ENCODE data around the gene LHX4.

The LHX4 gene

DNA sequence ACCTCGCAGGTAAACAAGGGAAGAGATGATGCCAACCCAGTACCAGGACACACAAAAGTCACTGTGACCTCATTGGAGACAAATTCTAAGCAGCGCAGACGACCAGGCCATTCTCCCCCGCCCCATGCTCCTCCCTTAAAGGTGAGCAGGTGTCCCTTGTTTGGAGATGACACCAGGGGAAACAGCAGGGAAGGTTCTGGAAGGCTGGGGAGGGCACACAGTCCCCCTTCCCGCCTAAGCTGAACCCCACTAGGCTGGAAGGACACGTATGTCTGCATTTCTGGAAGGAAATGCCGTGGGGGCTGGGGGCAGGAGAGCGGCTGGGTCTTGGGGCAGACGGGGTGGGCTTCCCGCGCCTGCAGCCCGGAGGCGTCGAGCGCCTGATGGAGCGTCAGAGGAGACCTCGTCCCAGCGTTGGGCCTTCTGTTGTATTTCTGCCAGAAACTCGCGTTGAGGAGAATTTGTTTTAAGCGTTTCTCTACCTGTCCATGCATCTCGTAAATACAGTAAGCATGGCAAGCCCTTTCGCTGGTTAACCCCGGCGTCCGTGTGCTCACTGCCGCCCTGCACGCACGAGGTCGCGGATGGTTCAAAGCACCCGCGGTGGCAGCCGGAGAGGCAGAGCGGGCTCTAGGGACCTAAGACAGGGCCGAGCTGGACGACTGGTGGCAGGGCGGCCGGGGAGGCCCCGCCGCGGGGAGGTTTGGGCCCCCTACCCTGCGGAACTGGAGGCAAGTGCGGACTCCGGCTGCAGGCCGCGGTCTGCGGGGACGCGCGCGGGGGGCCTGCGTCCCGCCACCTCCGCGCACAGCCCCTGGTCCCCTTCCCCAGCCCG, 1.2 kb upstream of the LHX4 start:
- DNase-seq = no peak

DNA sequence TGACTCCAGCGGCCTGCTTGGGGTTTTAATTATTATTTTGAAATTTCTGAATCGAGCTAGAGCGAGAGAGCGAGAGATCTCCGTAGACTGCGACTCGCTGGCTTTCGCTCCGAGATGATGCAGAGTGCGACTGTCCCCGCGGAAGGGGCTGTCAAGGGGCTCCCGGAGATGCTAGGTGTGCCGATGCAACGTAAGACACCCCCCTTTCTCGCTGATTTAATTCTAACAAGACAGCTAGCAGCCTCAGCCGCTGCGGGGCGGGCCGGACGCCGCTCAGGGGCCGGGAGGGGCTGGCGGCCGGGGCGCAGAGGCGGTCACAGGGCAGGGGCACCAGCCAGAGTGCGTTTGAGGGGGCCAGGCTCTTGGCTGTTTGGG, 339 bp downstream of the LHX4 start:
- DNase-seq = no peak

DNA sequence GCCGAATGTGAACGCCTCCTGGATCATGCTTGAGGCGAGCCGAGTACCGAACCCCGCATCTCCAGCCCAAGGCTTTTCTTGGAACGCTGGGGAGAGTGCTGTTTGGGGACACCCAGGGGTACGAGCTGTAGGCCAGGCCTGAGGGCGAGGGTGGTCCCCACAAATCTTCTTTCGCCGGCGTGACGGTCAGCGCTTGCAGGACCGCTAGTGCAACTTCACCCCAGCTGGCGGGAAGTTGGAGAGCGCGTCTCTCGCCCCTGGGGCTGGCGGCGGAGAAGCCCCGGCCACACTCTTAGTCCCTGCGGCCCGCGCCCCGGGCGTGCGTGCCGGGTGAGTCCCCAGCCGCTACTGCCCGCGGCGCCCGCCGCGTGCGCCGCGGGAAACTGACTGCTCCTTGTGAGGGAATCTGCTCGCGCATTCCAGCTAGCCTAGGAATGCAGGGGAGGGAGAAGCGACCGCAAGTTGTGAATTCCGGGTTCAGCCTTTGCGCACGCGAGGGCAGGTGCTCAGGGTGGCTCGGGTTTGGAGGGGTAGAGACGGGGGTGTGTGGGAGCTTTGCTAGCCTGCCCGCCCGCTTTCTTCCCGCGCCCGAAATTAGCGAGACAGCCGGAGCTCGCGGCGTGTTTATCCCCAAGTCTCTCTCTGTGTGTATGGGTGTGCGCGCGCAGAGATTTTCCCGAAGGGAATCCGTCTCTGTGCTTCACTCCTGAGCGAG, 884 bp downstream of the LHX4 start:
- no peak for DNase-seq

DNA sequence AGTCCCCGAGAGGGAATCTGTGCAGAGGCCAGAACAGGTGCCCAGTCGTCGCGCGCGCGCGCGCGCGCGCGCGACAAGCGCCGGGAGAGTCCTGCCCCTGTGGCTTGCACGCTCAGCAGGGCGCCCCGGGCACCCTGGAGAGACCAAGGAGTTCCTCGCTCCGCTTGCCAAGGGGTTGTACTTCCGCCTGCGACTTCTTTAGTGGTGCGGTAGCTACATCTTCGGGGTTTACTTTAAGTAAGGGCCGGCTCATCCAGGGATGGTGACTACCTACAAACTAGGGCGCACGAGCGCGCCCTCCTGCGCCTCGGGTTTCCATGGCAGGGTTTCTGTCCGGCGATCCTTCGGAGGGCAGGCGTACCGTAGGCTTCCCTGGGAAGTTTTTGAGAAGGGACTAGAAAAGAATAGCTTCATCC, 1.4 kb downstream of the LHX4 start:
- DNase-seq = no peak

DNA sequence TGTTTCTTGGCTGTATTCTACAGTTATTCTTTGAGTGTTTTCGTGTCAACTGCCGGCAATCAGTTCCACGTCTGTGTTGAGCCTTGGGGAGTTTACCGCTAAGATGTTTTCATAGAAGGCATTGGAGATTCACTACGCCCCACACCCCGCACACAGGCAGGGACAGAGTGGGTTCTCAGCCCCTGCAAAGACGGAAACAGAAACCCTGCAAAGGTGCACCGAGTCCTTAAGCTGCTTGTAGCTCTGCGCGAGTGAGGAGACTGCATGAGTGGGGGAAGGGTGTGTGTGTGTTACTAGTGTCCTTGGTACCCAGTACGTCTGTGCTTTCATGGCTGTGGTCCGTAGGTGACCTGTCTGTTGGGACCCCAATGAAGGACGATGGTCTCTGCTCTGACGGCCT, 1.9 kb downstream of the LHX4 start:
- DNase-seq = no peak

DNA sequence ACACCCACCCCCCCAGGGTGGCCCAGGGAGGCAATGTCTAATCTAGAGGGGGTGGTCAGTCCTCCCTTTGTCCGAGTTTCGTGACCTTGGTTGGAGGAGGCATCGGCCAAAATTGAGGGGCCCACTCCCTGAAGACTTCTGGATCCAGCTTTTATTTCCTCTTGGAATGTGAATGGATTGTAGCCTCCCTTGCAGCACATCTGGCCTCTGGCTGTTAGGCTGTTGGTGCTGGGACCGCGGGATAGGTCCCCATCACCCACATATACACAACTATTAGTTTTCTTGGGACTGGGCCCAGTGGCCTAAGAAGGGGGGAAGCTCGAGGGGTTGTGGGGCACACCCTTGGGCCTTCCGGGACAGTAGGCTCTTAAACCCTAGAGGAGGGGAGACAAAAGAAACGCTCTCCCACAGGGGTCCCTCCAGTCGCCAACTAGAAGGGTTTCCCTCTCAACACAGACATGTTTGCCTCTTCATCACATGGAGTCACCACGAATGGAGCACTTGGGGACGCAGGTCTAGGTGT, 2.5 kb downstream of the LHX4 start:
- DNase-seq = no peak

DNA sequence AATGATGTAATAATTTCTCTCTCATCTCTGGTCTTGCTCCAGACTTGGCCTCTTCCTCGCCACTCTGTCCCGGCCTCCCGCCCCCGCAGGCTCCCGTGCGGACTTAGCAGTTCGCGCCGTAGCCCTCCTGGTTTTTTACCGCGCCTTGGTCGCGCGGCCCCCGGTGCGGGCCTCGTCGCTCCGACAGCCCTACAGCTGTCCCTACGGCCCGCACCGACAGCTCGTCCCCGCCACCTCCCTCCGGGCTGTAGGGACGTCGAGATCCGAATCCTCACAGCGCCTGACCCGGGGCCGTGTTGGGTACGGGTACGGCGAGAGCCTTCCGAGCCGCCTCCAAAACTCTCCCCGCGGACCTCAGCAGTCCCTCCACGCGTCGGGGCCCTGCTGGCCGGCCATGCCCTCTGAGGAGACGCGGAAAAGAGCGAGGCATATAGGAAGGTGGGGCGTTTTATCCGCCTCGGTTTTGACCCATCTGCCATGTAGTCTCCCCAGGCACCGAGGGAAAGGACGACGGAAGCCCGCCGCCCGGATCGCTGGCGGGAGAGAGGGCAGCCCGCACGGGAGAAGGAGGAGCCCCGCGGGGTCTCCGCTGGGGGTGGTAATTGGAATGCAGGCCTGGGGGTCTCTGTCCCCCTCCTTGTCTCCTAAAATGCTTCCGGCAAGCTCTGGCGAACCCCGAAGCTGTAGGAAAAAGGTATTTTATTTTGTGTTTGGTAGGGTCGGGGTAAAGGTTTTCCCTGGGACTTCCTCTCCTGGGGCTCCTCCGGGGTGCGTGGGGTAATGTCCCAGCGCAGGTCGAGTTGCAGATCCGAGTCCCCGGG, 3.3 kb downstream of the LHX4 start:
- no peak for DNase-seq

DNA sequence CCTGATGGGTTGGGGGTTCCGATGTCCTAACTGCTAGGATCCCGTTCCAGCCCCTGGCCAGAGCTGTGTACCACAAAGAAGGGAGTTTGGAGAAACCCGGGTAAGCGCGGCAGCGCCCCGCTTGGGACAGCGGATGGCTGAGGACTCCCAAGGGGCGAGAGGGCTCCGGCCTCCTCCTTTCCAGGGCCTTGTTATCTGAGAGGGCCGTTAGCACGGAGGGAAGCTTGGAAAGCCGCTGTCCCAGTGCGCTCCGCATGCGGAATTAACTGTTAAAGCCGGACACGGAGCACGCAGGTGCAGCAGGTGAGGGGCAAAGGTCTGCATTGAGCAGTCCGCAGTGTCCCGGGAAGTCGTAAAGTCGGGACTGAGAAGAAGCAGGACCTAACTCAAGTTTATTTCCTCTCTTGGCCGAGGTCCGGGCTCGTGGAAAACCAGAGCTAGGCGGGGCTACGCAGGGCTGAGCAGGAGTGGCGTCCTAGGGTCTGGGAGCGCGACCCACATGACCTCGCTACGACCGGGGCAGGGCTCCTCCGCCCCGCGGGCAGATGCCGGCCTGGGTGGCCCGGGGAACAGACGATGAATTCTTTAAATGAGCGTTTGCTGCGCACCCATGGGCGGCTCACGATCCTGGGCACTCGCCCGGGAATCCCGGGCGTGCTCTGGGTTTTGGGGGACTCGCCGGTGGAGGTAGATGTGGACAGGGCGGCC, 4.5 kb downstream of the LHX4 start:
- DNase-seq = no peak

DNA sequence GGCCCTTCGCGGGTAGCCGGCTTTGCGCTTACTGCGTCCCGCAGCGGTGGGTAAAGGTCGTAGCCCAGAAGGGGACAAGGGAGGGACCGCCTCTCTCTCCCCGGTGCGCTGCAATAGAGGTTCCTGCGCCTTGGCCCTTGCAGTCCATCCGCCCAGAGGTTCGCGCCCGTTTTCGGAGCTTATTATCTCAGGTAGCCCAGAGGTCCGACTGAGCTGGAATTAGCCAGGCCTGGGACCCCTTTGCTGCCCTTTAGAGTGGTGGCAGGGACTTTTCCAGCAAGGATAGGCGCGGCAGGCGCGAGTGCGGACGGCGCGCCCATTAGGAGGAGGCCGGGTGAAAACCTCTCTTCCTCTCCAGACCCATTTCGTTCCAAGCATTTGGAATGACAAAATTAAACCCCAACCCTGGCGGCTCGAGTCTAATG, 5.0 kb downstream of the LHX4 start:
- DNase-seq = no peak

DNA sequence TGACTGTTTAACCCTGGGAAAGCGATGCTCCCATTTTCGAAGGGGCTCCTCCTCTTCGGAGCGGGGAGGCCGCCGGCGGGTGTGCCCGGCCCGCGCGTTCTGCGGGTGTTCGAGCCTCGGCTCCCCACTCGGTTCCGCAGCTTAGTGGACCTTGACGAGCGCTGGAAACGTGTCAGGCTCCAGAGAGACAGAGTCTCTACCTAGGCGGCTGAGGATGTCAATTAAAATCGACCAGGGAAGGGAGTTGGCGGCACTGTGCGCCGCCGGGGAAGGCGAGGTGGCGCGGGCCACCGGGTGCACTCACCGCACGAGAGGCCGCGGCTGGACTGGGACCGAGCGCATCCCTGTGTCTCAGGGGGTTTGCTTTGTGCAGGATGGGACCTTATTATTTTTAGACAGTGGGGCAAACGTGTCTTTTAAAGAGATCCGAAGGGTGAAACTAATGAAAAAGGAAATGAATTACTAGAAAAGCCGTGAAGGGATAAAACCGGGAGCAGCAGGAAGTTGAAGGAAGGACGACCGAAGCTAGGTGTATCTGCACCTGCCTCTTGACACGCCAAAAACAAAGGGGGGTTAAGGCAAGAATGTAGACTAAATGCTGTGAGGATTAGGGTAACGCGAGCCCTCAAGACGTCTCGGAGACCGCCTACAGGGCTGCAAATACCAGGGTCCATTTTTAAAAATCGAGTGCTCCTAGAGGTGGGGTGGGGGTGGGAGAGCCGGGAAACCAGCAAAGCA, 5.6 kb downstream of the LHX4 start:
- no peak for DNase-seq

DNA sequence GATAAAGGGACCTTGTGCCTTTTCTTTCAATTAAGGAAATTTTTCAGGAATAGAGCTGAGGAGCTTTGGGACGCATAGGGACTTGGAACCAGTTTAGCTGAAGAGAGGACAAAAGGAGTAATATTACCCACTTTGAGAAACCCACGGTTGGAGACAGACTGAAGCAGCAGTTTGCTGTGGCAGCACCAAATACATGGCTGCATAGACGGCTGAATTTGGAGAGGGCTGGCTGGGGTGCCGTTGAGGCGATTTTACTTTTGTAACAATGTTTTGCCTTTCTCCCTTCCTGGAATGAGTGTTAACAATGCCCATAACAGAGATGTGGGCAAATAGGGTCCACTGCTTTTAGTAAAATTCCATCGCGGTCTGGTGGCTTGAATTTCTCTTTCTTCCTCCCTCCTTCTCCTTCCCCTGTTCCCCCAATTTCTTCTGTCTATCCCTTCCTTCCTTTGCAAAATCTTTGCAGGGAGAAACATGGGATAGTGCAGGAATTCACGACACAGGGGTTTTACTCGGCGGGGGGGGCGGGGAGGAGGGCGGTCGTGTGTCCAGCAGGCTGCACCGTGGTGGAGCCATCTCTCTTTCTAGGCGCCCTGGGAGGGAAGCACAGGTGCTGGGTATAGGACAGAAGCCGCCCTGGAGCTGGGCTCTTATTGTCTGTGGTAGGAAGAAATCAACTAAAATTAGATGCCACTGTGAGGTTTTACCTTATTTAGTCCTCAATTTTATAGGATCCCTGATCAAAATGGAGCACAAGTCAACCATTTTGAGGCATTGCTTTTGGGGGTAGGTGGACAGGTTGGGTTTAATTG, 6.8 kb downstream of the LHX4 start:
- DNase-seq = no peak

DNA sequence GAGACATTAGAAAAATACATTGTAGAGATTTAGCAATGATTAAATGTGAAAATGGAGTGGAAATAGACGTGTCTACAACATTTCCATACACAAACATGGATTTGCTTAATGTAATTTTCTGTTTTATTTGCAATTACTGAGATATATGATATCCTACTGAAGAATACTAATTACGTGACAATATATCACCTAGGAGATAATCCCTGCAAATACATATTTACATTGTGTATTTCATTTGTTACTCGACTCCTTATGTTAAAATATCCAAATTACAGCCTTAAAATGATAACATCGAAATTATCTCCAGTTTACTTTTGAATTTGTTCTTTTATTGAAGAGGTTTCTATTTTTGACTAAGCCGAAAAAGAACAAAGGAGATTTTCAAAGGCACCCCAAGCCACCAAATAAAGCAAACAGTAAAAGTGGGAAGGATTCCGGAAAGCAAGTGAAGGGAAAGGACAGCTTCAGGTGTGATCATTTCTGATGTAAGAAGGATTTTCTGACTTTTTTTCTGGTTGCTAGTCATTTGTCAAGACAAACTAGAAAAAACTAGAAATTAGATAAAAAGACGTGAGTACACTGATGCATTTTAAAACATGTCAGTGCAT, 7.9 kb downstream of the LHX4 start:
- DNase-seq = no peak

DNA sequence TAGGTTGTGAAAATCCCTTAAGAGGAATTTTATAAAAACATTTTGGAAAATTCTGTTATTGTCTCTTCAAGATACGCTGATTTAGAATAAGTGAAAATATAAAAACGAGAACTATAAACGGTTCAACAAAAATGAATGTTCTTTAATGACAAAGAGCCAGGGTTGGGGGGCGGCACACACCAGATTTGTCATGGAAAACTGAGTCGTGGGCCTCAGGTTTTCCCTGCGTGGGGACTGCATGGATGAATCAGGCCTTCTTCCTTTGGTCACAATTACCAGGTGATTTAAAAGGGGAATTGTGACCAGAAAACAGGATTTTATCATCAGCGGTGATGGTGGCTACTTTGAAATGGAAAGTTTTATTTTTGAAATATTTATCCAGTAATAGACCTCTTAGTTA, 8.6 kb downstream of the LHX4 start:
- no peak for DNase-seq

DNA sequence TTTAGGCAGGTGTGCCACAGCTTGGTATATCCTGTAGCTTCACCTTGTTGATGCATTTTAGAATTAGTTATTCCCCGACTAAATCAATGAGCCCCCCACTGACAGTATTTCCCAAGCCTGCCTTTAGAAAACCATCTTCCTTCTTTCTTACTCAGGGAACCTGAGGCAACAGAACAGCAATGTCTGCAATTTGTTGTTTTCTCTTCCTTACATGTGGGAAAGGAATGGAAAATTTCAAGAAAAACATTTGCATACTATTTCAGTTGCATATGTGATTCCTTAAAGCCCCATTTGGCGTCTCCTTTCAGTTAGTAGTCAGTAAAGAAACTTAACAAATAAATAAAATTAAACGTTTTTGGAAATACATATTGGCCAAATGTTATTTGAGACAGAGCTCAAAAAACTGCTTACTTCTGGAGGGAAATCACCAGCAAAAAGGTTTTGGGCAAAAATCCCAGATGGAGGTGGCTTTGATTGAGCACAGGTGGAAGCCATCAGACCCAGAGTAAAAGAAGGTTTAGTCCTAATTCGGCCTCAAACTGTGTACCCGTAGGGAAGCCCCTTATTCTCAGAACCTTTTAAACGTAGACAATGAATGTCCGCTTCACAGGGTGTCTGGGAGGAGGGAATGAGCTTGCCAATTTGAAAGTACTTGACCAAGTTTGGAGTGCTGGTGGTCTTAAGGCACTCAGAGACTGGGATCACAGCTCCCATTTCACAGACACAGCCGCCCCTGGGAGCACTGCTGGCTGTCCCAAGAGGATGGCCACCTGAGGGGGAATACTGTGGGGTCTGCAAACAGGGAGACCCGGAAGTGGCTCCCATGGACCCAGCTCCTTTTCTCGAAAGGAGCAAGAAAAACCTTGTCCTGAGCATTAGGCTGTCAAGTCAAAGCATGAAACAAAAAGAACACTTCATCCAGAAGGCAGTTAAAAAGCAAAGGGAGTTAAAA, 9.4 kb downstream of the LHX4 start:
- no peak for DNase-seq

DNA sequence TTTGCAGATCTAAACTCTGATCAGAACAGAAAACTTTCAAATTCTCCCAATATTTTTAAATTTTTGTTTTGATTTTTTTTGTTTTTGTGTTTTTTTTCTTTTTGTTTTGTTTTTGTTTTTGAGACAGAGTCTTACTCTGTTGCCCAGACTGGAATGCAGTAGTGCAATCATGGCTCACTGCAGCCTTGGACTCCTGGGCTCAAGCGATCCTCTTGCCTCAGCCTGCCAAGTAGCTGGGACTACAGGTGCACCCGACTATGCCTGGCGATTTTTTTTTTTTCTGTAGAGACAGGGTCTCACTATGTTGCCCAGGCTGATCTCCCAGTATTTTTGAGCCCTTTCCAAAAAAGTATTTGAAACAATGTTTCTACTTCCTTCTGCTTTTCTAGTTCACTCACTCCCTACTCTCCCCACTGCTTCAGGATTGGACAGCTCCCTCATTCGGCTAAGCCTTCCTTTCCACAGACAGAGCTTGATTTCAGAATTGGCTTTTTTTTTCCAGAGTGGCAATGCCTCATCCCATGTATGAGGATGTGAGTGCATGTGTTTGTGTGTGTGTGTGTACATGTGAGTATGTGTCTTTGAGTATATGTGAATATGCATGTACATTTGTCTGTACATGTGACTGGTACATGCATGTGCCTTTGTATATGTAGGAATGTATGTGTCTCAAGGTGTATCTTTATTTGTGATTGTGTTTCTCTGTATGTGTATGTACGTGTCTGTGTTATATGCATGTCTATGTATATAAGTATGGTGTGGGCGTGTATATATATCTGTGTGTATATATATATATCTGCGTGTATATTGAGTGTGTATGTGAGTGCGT, 11.9 kb downstream of the LHX4 start:
- DNase-seq = no peak

DNA sequence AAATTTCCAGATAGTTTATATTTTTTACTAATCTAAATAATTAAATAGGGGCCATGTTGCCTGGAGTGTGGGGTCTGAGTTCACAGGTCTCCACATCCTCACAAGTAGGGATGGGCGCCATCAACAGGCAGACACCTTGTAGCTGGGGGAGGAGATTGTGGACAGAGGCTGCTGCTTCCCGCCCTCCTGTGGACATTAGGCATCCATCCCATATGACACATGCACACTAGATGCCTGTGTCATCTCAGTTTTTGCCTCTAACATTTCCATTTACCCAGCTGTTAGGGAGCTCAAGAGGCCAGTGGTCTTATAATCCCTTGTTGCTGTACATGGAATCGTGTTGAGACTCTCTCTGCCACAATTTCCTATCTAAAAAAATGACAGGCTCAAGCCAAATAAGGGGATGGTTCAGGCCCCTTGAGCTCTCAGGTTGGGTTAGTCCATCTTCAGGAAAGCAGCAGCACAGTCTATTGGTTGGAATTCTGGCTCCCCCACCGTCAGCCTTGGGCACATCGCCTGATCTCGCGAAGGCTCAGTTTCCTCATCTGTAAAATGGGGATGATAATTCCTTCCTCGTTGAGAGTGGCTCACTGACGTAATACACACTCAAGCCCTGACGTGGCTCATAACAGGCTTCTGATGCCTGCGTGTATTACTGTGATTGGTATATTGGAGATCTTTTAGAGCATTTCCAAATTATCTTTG, 13.6 kb downstream of the LHX4 start:
- no peak for DNase-seq

DNA sequence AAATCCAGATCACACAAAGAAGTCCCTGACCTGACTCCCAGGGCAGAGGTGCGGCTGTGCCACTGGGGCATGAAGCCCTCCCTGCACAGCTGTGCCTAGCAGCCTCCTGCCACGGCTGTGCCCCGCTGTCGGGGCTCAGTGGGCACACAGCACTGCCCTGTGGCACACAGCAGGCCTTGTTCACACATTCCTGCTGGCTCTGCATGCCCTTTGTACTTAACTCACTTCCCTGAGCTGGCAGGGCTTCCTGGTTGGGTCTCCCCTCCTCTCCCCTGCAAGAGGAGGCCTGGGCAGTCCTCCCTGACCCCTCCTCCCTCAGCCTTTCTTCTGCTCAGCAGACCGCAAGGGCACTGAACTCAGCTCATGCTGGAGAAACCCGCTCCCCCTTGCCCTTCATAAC, 14.8 kb downstream of the LHX4 start:
- no peak for DNase-seq

DNA sequence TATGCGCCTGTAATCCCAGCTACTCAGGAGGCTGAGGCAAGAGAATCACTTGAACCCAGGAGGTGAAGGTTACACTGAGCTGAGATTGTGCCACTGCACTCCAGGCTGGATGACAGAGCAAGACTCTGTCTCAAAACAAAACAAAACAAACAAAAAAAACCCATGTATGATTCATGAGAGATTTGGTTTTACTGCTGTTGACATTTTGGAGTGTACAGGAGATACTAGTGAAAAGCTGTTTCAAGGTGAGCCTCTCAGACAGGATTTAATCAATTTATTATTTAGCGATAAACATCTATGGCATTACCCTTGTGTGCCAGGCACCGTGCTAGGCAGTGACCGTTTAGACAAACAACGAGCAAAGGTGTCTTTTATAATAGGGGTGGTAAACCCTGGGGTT, 16.5 kb downstream of the LHX4 start:
- DNase-seq = no peak
